Measurements from ENCODE around the gene GDE1.

- TF ChIP-seq POLR2AphosphoS5 (IDR thresholded peaks at IDR 0.05; ENCODE audit: low read depth, low read length) (no peak), POLR2A (IDR thresholded peaks at IDR 0.05; ENCODE audit: low read depth, low read length) (no peak)
Observed at GRCh38 chr16:19490619-19491018, 31.3 kb downstream of the GDE1 start.

Data from GM12891 (cell line).